Tibial nerve (tissue), 3 donors: ENCODE measurements around the gene XKR7.

Experiments
- POLR2A ChIP-seq, 2 donors: fragments of 450-650 bp; IDR thresholded peaks; one replicate each; pipeline ENCODE4 v1.6.1; 2017; ENCODE audit warnings: antibody characterized with exemption in 2 of 2, mild to moderate bottlenecking in 2 of 2, moderate library complexity in 2 of 2
- TF ChIP-seq, protein P1 (sequence below), 5 experiments: fragments of 200-600 bp in 3 of 5; fragments of 450-650 bp in 2 of 5; sonication (generic) in 3 of 5; IDR thresholded peaks; one replicate each; pipeline ENCODE4 v1.5.1; 2016 to 2019; ENCODE audit warnings: antibody characterized with exemption in 5 of 5, mild to moderate bottlenecking in 3 of 5, moderate library complexity in 2 of 5

DNA sequence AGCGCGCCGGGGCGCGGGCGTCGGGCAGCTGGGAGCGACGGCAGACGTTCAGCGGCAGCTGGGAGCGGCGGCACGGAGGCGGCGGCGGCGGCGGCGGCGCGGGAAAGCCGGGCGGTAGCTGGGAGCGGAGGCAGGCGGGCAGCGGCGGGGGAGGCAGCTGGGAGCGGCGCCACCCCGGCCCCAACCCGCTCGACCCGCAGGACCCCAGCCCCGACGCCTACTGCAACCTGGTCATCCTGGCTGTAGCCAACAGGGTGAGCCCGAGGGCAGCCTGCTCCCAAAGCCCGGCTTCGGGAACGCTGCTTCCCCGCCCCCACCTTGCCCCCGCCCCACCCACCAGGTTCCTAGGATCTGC, 51.2 kb downstream of the XKR7 start:
- TF ChIP-seq, protein P1, sequence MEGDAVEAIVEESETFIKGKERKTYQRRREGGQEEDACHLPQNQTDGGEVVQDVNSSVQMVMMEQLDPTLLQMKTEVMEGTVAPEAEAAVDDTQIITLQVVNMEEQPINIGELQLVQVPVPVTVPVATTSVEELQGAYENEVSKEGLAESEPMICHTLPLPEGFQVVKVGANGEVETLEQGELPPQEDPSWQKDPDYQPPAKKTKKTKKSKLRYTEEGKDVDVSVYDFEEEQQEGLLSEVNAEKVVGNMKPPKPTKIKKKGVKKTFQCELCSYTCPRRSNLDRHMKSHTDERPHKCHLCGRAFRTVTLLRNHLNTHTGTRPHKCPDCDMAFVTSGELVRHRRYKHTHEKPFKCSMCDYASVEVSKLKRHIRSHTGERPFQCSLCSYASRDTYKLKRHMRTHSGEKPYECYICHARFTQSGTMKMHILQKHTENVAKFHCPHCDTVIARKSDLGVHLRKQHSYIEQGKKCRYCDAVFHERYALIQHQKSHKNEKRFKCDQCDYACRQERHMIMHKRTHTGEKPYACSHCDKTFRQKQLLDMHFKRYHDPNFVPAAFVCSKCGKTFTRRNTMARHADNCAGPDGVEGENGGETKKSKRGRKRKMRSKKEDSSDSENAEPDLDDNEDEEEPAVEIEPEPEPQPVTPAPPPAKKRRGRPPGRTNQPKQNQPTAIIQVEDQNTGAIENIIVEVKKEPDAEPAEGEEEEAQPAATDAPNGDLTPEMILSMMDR (IDR thresholded peaks at IDR 0.05): no peak
- TF ChIP-seq POLR2A (IDR thresholded peaks at IDR 0.05): no peak
